Left kidney (tissue), 2 donors: ENCODE results near the gene GPC5. TPM values are rescaled to one million over a fixed set of nuclear protein-coding genes. Genes with fewer than 3 reads are reported as not detected.
"Not testable (repeated sequence)": the region's sequence is repeated elsewhere in the genome, so short reads cannot be mapped to it uniquely, and the experiment has no call there.

Experiments
- DNase-seq: peaks from one replicate; pipeline ENCODE4 v3.0.0-alpha.2; 2013
- polyA plus RNA-seq: library from polyadenylated mRNA; unstranded; fragments of 120-200 nt; gene quantifications from one replicate; pipeline ENCODE4 v1.2.1, GENCODE V29; 2013; ENCODE audit not compliant: insufficient read length

GPC5 gene
- polyA plus RNA-seq, 1 donor = 5.1 TPM

DNA sequence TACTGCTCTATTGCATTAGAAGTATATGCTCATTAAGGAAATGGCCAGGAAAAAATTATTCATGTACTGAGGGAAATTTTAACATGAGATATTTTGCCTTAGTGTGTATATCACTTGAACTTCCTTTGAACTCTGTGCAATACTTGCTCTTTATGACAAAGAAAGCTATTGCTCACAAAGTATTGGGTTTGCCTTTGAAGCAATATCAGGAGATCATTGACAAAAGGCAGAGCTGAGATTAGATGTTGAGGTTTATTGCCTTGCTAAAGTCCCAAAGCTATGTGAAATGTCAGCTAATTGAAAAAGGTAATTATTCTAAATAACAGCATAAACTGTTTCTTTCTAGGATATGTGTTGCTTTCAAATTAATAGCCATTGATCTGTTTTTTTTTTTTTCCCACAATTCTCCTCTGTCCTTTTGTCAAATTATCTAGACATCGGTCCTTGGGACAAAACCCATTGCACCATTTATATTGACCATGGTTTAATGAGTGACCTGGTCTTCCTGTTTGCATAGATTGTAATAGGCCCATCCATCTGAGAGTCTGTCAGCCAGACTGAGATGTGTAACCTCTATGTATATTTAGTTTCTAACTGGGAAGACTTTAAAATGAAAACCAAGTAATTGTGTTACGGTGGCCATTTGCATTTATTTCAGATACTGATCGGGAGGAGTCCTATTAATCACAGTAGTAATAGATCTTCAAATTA lies 1075.5 kb downstream of the GPC5 start:
- no peak for DNase-seq

DNA sequence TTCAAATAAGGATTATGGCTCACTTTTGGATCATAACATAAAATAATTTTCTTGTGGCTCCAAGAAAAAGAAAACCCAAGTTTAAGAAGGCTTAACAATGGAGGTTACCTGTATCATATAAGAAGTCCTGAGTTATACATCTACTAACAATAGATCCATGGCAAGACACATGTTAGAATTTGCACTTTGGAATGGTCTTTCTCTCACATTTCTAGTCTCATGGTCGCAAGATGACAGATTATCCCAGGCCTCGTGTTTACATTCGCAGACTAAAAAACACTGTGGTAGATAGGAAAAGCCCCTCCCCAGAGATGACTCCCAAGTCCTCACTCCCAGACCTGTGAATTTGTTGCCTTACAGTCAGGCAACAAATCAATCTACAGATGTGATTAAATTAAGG lies 1082.0 kb downstream of the GPC5 start:
- no peak for DNase-seq

DNA sequence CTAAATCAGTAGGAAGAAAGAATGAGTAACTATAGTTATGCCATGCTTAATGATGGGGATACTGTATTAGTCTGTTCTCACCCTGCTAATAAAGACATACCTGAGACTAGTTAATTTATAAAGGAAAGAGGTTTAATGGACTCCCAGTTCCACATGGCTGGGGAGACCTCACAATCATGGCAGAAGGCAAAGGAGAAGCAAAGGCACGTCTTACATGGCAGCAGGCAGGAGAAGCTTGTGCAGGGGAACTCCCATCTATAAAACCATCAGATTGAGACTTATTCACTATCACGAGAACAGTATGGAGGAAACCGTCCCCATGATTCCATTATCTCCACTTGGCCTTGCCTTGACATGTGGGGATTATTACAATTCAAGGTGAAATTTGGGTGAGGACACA lies 1084.4 kb downstream of the GPC5 start:
- DNase-seq = not testable (repeated sequence)

DNA sequence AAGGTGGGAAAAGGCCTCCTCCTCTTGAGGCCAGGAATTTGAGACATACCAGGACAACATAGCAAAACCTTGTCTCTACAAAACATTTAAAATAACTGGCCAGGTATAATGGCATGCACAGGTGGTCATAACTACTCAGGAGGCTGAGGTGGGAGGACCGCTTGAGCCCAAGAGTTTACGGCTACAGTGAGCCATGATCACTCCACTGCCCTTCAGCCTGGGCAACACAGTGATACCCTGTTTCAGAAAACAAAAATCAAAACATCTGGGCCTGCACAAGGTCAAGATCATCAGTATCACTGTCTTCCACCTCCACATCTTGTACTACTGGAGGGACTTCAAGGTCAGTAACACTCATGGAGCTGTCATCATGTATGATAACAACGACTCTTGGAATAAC lies 1085.5 kb downstream of the GPC5 start:
- DNase-seq = no peak

DNA sequence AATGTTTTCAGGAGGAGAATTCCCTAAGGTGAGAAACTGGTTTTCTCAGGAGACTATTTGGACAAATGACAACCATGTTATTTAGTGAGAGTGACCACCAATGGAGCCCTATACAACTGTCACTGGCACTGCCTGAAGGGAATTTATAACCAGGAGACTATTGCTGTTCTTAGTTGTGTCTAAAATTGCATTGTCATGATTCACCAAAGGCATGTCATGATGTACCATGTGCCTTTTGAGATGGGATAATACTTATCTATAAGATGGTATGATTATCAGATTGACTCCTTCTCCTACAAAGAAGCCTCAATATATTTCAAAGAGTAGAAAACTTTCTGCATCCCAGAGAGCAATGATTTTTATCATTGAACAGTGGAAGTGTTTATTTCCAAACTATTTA lies 1088.8 kb downstream of the GPC5 start:
- DNase-seq = no peak

DNA sequence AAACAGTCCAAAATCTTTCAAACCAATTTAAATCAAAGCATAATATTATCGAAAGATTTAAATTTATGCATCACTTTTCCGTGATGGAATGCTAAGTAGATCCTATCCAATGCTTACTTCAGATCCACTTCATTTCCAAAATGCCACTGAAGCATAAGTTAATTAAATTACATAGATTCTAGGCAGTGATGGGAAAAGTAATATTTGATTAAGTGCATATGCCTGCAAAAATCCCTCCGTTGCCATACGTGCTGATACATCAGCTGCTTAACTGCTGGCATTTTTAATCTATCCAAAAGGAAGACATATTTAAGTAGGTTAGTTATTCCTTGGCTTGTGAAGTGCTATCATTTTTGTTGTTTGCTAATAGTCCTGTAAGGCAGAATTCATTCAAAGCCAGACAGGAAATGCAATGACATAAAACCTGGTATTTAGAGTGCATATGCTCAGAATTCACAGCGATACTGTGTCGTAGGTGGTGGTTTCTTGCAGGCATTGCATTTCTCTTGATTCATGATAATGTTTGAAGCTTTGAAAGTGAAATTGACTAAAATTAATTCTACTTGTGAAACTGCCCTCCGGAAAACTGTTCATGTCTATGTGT lies 1089.9 kb downstream of the GPC5 start:
- DNase-seq = no peak

DNA sequence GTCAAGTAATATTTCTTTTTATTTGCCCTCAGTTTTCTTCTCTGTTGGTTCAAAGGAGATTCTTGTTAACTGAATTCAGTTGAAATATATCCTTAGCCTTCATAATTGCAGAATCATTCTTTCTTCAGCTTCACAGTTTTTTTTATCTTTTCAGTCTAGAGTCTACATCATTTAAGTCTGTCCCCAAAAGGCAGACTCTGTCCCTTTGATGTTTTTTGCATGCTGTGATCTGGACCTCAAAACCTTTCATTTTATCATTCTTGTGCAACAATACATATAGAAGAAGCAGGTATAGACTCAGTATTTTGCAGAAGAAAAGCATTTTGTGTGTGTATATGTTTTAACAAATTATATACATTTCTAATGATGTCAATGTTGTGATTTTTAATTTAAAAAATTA lies 1093.4 kb downstream of the GPC5 start:
- no peak for DNase-seq

DNA sequence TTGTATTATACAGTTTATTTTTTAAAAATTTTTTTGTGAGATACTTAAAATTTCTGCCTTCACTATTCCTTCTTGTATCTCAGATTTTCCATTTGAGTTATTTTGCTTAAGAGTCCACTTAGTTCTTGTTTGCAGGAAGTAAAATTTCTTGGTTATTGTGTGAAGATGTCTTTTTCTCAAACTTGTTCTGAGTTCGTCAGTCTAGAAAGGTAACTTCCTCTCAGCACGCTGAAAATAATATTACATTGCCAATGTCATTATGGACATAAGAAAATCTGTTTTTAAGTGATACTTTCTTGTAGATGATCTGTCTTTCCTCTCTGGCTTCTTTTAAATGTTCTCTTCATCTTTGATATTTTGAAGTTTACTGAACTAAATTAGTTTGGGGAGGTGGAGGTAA lies 1096.5 kb downstream of the GPC5 start:
- no peak for DNase-seq

DNA sequence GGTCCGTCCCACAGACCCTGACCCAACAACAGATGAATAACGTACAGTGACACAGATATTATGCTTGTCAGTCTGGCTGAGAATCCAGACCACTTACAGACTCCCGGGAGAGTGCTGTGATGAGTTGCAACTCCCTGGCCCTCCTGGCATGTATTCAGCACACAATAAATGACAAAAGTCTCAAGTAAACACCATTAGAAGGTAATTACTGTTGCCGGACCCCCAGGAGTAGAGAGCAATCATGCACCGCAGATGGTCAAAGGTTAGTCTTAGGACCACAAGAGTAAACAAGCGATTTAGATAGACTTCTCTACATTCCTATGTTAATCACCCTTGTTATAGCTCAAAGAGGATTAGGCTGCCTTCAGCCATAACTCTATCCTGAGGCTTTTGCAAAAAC lies 1101.8 kb downstream of the GPC5 start:
- no peak for DNase-seq

DNA sequence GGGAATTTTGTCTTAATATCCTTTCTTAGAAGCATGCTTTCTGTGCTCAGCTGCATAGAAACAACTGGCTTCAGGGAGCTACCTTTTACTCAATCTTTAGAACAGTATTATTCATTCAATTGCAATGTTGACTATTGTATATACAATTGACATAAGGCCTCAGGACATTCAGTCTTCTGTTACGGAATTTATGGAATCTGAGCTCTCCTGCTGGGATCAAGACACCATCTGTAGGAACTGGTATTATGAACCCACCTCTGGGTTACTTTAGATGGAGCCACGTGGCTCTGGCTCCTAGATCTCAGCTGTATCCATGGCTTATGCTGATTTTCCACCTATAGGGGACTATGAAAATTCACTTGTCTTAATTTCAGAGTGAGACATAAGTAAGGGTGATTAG lies 1112.0 kb downstream of the GPC5 start:
- no peak for DNase-seq

DNA sequence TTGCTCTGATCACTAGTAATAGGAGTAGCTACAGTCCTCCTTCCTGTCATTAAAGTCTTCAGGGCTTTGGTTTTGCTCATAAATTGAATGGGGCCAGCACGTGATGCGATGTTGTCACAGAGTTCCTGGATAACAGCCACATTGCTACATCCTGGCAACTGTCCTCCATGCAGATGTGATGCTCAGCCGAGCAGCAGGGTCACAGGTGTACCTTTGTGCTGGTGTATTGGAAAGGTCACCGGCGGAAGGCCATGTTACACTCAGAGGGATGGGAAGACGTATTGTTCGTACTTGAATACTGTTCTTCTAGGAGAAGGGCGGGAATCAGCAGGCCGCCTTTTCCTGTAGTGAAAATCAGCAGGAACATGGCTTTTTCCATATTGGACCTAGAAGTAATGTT lies 1114.4 kb downstream of the GPC5 start:
- DNase-seq = no peak

DNA sequence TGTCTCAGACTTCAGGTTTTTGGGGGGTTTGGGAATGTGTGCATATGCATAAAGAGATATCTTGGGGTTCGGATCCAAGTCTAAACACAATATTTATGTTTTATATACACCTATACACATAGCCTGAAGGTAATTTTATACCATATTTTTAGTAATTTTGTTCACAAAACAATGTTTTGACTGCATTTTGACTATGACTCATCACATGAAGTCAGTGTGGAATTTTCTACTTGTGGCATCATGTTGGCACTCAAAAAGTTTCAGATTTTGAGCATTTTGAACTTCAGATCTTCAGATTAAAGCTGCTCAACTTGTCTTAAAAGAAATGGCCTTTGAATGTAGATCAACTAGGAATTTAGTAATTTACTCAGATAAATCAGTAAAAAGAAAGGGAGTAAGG lies 1115.3 kb downstream of the GPC5 start:
- DNase-seq = no peak

DNA sequence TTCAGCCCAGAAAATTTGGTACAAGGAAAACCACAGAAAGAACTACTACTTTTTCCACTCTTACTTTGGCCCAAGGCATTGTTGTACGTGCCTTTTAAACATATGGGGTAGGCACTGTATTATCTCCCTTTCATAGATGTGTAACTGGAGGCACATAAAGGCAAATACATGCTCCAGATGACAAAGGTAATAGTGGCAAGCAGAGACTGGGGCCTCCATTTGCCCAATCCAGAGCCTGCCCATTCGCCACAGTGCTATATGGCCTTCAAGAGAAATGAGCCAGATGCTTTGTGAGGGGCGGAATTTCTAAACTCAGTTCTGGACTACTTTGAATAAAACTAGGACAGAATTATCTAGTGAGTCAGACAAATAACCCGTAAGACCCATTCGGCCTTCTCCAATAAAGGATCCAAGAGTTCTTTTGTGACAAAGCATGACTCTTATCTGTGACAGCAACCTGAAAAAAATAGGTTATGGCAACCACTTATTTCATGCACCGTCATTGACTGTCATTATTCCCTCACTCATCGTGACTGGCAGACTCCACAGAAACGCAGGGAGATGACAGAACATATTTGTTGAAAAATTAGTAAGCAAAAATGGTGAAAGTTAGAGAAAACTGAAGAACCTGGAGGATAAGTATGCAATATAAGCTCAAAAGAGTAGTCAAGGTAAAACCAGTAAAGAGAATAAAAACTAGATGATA lies 1116.2 kb downstream of the GPC5 start:
- no peak for DNase-seq

DNA sequence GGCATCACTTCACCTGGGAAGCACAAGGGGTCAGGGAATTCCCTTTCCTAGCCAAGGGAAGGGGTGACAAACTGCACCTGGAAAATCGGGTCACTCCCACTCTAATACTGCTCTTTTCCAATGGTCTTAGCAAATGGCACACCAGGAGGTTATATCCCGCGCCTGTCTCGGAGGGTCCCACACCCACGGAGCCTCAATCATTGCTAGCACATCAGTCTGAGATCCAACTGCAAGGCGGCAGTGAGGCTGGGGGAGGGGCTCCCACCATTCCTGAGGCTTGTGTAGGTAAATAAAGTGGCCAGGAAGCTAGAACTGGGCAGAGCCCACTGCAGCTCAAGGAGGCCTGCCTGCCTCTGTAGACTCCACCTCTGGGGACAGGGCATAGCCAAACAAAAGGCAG lies 1118.5 kb downstream of the GPC5 start:
- DNase-seq = not testable (repeated sequence)

DNA sequence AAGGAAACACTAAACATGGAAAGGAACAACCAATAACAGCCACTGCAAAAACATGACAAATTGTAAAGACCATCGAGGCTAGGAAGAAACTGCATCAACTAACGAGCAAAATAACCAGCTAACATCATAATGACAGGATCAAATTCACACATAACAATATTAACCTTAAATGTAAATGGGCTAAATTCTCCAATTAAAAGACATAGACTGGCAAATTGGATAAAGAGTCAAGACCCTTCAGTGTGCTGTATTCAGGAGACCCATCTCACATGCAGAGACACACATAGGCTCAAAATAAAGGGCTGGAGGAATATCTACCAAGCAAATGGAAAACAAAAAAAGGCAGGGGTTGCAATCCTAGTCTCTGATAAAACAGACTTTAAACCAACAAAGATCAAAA lies 1120.2 kb downstream of the GPC5 start:
- DNase-seq = not testable (repeated sequence)

DNA sequence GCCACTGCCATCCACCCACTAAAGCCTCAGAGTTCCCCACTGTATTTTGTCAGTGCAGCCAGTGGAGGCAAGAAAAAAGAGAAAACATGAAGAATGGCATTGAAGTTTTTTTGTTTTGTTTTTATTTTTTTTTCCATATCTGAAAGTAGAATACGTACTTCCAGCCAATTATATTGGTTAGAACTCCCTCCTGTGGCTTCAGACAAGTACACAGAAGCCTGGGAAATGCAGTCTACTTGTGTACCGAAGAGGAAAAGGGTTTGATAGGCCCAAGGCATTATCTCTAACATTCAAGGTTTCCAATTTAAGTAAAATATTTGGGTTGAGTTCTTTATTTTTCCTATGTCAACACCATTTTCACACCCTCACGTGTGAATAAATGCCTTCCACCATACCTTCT lies 1131.9 kb downstream of the GPC5 start:
- no peak for DNase-seq

DNA sequence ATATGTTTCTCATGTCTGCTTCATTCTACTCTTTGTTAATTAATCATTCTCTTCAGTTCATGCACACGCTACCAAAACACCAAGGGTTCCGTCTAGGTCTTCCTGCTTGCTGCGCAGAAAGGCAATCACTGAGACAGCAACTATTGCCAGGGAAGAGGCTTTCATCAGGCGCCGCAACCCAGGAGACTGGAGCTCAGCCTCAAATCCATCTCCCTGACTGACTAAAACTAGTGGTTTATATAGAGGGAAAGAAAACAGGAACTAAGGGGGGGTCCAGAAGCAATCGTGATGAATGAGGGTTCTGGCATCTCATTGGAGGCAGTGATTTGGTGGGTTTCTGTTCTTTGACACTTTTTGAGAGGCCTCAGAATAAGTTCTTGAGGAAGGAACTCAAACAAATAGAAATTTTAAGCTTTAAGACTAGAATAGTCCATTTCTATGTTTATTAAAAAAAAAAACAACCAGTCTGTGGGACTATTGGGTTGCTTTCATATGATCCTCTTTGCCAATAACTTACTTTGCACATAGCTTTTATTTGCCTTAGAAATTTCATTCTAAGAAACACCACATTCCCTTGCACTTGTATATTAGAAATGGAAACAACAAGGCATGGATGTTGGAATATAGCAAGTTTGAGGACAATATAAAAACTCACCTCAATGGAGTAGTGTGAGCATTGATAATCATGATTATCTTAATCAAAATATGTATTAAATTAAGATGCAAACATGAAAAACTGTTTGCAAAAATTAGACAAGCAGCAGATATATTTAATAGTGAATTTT lies 1137.0 kb downstream of the GPC5 start:
- DNase-seq = no peak

DNA sequence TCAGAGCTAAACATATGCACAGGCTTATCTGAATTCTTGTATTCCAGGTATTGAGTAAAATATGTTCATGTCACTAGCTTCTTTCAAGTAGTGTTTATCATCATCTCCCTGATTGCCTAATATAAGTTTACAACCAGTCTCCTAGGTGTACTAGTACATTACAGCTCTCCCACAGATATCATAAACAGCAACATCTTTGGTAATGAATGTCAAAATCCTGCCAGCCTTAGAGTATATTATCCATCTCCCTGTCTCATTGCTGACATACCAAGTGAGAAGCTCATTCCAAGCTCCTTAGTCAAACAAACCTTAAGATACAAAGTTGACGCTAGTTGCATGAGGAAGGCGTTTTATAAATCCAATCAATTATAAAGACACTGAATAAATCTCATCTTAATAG lies 1139.0 kb downstream of the GPC5 start:
- DNase-seq = no peak

DNA sequence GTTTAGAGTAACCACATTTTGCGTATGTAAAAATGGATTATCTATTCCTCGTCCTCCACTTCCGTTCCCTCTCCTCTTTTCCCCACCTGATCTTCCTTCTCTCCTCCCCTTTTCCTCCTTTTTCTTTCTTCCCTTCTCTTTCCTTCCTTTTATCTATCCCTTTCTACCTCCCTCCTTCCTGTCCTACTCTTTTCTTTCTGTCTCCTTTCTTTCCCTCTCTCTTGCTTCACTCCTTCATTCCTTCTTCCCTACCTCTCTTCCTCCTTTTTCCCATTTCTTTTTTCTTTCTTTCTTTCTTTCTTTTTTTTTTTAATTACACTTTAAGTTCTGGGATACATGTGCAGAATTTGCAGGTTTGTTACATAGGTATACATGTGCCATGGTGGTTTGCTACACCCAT lies 1139.7 kb downstream of the GPC5 start:
- DNase-seq = no peak

DNA sequence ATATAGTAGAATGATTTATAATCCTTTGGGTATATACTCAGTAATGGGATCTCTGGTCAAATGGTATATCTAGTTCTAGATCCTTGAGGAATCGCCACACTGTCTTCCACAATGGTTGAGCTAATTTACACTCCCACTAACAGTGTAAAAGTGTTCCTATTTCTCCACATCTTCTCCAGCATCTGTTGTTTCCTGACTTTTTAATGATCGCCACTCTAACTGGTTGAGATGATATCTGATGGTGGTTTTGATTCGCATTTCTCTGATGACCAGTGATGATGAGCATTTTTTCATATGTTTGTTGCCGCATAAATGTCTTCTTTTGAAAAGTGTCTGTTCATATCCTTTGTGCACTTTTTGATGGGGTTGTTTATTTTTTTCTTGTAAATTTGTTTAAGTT lies 1140.7 kb downstream of the GPC5 start:
- not testable (repeated sequence) for DNase-seq

DNA sequence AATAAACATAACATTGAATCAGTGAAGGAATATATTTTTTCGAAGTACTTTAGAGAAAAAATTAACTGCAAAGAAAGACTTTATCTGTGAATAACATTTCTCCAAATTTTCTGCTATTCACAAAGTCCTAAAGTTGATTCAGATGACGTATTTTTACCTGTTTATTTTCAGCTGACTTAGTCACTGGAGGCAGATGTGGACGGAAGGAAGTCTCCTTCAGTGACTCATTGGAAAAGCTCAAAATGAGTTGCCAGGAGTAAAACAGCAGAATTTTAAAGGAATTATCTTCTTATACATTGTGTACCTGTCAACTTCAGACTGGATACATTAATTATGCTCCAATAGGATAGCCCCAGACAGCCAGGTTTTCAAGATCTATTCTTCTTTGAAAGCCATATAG lies 1148.8 kb downstream of the GPC5 start:
- DNase-seq = no peak

DNA sequence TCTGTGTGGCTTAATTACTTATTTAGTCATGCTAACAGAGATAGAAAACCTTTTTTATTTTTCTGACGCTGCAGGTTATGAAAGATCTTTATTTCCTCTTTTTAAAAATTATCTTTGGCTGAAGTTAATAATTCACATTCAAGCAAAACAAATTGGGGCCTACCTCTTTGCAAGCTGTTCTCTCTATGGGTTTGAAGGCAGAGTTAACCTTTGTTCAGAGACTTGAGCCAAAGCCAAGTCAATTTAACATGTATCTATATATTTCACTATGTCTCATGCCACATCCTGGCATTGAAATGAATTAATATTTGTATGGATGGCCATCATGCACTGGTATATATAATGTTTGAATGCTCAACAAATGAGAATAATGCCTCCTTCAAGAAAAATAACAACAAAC lies 1150.9 kb downstream of the GPC5 start:
- DNase-seq = no peak
